Hematopoietic multipotent progenitor cell treated with erythropoietin and hydrocortisone succinate and interleukin-3 and kit ligand, for 4 days (in vitro differentiated cells): ENCODE data around the gene ARHGEF39.

Experiments
- DNase-seq: peaks from one replicate; pipeline ENCODE4 v3.0.0-alpha.2; 2015

ARHGEF39 gene

GRCh38 chr9:35673132-35674024 lies 8.4 kb upstream of the ARHGEF39 start, which contains the start of gene CA9:
Gene CA9 (plus strand): TSS chr9:35673928. CDS start chr9:35673960, 32 bp downstream.
- no peak for DNase-seq

GRCh38 chr9:35669331-35670145 lies 4.5 kb upstream of the ARHGEF39 start:
- no peak for DNase-seq

- DNase-seq = no peak
Observed at GRCh38 chr9:35667939-35668338, 2.9 kb upstream of the ARHGEF39 start.

DNA sequence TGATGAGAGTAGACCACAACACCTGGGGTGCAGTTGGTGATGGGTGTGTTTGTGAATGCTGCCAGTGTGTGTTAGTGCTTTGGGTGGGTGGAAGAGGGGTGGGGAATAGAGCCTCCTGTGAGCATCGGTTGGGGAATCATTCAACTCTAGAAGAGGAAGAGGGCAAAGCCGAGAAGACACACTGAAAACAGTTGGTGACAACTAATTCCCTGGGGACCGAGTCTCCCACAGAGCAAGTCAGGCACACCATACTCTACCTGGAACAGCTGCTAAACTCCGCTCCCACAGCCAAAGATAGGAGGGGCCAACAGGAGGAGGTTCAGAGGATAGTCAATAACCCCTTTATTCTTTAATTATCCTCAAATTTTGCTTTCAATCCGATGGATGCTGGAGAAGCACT lies 1.6 kb upstream of the ARHGEF39 start:
- DNase-seq = no peak

DNA sequence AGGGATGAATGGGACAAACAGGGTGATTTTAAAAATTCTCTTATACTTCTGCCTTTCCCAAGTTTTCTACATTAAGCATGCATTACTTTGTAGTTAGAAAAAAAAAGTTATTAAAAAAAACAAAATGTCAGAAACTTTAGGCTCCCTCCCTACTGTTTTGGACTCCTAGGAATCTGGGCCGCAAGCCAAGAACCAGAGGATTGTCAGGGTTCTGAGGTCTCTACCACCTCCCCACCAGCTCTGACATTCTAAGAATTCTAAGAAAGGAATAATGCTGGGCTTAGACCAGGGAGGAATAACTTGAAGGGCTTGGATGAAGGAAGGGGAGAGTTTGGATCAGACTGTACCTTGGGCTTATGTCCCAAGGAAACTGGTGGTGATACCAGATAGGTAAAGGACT lies 1.1 kb upstream of the ARHGEF39 start:
- DNase-seq = no peak

DNA sequence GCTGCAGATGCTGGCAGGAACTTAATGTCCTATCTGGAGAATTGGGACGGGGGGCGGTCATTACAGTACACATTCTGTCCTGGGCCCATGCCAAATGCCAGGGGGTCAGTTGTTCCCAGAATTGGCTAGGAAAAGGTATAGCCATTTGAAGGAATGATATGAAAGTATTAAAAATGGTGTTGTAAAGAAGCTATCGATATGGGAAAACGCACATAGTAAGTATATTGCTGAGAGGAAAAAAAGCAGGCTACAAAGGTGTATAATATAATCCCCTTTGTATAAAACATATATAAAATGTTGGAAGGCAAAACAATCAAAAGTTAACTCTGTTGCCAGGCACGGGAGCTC lies 450 bp upstream of the ARHGEF39 start:
- DNase-seq = no peak

DNA sequence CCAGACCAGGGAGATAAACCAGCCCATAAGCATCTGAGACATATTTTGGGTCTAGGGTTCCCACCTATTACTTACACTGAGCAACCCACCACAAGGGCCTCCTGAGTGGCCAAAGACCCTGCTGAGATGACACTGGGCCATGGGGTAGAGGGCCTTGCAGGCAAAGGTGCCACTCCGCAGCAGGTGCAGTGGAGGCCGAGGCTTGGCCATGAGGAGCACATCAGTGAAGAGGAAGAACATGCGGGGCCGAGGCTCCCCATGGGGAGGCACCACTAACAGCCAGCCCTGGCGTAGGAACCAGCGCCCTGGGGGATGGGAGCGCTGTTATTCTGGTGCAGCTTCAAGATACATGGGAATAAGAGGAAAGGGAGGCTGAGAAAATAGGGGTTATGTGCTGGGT lies 2.6 kb downstream of the ARHGEF39 start:
- DNase-seq = no peak

- DNase-seq = no peak
Observed at GRCh38 chr9:35661756-35662350, 3.1 kb downstream of the ARHGEF39 start.

GRCh38 chr9:35660966-35661415 lies 4.0 kb downstream of the ARHGEF39 start:
- DNase-seq = peak; percentile 44

GRCh38 chr9:35659340-35659739 lies 5.7 kb downstream of the ARHGEF39 start:
- DNase-seq = no peak

- peak; percentile 63 for DNase-seq
Observed at GRCh38 chr9:35658968-35659220, 6.1 kb downstream of the ARHGEF39 start.

DNA sequence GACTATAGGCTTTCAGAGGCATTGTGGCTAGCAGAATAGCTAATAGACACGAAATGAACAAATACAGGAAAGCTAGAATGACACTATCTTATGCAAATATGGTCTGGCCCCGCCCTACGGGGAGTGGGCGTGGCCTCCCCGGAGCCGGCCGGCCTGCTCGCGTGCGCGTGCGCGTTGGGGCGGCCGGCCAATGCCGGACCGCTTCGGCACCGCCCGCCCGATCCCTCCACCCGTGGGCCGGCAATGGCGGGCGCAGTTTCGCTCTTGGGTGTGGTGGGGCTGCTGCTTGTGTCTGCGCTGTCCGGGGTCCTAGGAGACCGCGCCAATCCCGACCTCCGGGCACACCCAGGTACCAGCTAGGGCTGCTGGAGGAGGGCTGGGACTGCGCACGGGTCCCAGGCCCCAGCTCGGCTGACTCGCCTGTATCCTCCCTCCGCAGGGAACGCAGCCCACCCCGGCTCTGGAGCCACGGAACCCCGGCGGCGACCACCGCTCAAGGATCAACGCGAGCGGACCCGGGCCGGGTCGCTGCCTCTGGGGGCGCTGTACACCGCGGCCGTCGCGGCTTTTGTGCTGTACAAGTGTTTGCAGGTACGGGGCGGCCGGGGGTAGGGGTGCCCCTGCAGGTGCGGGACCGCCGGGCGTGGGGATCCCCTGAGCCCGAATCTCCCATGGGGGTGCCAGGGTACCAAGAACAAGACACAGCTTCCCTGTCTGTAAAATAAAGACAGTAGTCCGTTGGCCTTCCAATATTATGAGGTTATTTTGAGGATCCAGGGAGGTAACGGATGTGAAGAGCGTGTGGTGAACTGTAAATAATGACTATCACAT lies 6.6 kb downstream of the ARHGEF39 start, which contains the start of gene CCDC107:
Gene CCDC107 (plus strand): TSS at position 156 of the 831 bp plus-strand sequence. CDS start 88 bp downstream, at position 244.
- peak; percentile 94 for DNase-seq

DNA sequence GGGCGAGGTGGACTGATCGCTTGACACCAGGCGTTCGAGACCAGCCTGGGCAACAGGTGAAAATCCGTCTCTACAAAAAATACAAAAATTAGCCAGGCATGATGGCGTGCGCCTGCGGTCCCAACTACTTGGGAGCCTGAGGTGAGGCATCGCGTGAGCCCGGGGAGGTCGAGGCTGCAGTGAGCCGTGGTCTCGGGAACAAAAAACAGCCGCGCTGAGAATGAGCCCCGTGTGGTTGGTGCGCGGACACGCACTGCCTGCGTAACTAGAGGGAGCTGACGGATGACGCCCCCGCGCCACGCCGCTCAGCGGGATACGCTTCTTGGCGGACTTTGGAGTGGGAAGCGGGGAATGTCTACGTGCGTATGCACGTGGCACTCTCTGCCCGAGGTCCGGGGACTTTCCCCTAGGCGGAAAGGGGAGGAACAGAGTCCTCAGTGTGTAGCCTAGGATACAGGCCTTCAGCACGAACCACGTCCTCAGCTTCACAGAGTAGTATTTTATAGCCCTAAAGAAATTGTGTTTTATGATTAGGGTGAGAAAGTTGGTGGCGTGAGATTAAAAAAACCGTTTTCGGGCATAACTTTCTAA lies 7.4 kb downstream of the ARHGEF39 start, which contains the start of gene RMRP:
Gene RMRP (minus strand): TSS at position 474 of the 591 bp plus-strand sequence.
- peak; percentile 99 for DNase-seq

DNA sequence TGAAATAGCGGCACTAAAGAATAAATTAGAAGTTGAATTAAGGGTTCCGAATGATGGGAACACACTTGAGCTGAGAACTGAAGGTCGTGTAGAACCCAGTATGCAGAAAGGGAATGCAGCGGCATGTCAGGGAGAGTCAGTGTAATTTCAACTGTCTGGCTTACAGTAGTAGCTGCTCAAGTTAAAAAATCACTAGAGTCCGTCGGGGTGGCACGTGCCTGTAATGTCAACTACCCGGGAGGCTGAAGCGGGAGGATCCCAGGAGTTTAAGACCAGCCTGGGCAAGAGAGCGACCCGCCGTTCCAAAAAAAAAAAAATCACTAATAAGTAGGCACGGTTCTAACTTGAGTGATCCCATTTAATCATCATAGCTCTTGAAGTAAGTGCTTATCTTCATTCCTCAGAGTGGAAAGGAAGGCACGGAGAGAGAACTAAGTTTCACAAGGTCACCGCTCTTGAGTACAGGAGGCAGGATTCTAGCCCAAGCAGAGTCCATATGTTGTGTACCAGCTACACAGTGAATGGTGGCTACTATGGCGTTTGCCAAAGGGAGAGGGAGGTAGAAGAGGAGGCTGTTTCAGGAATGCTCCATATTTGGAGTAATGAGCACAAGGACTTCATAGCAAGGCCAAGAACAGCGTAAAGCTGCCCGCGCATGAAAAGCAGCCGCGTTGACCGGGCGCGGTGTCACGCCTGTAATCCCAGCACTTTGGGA lies 8.0 kb downstream of the ARHGEF39 start:
- peak; percentile 60 for DNase-seq

DNA sequence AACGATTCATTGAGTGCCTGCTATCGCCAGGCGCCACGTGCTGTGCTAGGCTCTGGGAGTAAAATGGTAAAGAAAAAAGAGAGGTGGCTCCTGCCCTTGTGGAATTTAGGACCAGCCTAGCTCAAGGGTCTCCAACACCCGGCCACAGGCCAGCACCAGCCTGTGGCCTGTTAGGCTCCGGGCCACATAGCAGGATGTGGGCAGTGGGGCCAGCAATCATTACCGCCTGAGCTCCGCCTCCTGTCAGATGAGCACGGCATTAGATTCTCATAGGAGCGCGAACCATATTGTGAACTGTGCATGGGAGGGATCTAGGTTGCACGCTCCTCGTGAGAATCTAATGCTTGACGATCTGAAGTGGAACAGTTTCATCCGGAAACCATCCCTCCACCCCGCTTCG lies 8.6 kb downstream of the ARHGEF39 start:
- peak; percentile 60 for DNase-seq

DNA sequence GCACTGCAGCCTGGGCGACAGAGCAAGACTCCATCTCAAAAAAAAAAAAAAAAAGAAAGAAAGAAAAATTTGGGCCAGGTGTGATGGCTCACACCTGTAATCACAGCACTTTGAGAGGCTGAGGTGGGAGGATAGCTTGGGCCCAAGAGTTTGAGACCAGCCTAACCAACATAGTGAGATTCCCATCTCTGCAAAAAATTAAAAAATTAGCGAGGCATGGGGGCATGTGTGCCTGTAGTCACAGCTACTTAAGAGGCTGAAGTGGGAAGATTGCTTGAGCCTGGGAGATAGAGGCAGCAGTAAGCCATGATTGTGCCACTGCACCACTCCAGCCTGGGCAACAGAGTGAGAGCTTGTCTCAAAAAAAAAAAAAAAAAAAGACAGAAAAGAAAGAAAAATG lies 11.4 kb downstream of the ARHGEF39 start:
- DNase-seq = no peak

- DNase-seq = no peak
Observed at GRCh38 chr9:35652829-35653209, 12.2 kb downstream of the ARHGEF39 start.

DNA sequence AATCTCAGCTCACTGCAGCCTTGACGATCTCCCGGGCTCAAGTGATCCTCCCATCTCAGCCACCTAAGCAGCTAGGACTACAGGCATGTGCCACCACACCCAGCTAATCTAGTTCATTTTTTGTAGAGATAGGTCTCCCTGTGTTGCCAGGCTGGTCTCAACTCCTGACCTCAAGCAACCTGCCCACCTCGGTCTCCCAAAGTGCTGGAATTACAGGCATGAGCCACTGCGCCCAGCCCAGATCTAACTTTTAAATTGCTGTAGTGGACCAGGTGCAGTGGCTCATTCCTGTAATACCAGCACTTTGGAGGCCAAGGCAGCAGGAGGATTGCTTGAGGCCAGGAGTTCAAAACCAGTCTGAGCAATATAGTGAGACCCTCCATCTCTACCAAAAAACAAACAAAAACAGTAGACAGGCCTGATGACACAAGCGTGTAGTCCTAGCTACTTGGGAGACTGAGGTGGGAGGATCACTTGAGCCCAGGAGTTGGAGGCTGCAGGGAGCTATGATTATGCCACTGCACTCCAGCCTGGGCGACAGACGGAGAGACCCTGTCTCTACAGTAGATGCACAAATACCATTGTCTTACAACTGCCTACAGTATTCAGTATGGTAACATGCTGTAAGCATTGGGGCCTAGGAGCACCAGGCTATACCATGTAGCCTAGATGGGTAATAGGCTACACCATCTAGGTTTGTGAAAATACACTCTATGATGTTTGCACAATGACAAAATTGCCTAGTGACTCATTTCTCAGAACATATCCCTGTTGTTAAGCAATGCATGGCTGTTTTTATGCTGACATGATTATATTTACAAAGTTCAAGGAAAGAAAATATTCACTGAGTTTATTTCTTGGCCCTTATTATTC lies 12.8 kb downstream of the ARHGEF39 start:
- DNase-seq = peak; percentile 31

- DNase-seq = no peak
Observed at GRCh38 chr9:35650341-35651158, 14.4 kb downstream of the ARHGEF39 start, which contains the start of gene SIT1. Gene SIT1 (minus strand): TSS chr9:35650931. CDS start chr9:35650853, 78 bp downstream.
